Urinary bladder (tissue), 4 donors: ENCODE results near the gene PCNT. TPM values are rescaled to one million over a fixed set of nuclear protein-coding genes. Genes with fewer than 3 reads are reported as not detected.
"Not testable (repeated sequence)": the region's sequence is repeated elsewhere in the genome, so short reads cannot be mapped to it uniquely, and the experiment has no call there.

Source experiments
- DNase-seq: peaks from one replicate; pipeline ENCODE4 v3.0.0-alpha.2; 2015; ENCODE audit errors: extremely low spot score
- H3K27ac ChIP-seq: one replicate; pipeline ENCODE4 v1.5.1; 2013; ENCODE audit warnings: low read depth, mild to moderate bottlenecking, moderate library complexity
- H3K36me3 ChIP-seq: one replicate; pipeline ENCODE4 v1.6.1; 2013; ENCODE audit warnings: mild to moderate bottlenecking, moderate library complexity; ENCODE audit not compliant: insufficient read depth
- H3K4me1 ChIP-seq: one replicate; pipeline ENCODE4 v1.6.1; 2013; ENCODE audit warnings: mild to moderate bottlenecking, moderate library complexity; ENCODE audit not compliant: insufficient read depth
- H3K4me3 ChIP-seq: one replicate; pipeline ENCODE4 v1.5.1; 2013; ENCODE audit warnings: low read depth, low read length
- WGBS: extraction: QIAGEN DNeasy Blood & Tissue Kit; methylation state at CpG from one replicate; pipeline ENCODE4 v1.1.7; 2013; 5-methylcytosine and 5-hydroxymethylcytosine counted together
- polyA plus RNA-seq: library from polyadenylated mRNA; stranded (reverse); fragments of 200-250 nt; gene quantifications from one replicate; pipeline ENCODE4 v1.2.3, GENCODE V29; 2013
- total RNA-seq: library from RNA; depleted of rRNA; stranded (reverse); fragments of >200 nt; gene quantifications from one replicate; pipeline ENCODE4 v1.2.3, GENCODE V29; 2014
- donor health status: healthy with polysubstance abuse.
- donor health status: healthy.

PCNT gene
- total and polyA plus RNA-seq, 2 donors = 15.7 to 22.4 TPM

GRCh38 chr21:46366561-46366960 lies 42.6 kb downstream of the PCNT start:
- H3K36me3 ChIP-seq = peaks cover 6% of the 10 kb centered on the region
- H3K4me1 ChIP-seq = no peaks in the 10 kb centered on the region
- H3K4me3 ChIP-seq = no peak overlapping the region
- H3K27ac ChIP-seq = no peak overlapping the region
- no peak for DNase-seq
- 93% methylated on average over 19 of the region's 19 CpGs for WGBS

GRCh38 chr21:46366966-46367365 lies 43.0 kb downstream of the PCNT start:
- Histone ChIP-seq H3K27ac (no peak overlapping the region), H3K36me3 (peaks cover 6% of the 10 kb centered on the region), H3K4me3 (no peak overlapping the region), H3K4me1 (no peaks in the 10 kb centered on the region)
- whole genome bisulfite sequencing = 97% methylated on average over 20 of the region's 20 CpGs
- no peak for DNase-seq

DNA sequence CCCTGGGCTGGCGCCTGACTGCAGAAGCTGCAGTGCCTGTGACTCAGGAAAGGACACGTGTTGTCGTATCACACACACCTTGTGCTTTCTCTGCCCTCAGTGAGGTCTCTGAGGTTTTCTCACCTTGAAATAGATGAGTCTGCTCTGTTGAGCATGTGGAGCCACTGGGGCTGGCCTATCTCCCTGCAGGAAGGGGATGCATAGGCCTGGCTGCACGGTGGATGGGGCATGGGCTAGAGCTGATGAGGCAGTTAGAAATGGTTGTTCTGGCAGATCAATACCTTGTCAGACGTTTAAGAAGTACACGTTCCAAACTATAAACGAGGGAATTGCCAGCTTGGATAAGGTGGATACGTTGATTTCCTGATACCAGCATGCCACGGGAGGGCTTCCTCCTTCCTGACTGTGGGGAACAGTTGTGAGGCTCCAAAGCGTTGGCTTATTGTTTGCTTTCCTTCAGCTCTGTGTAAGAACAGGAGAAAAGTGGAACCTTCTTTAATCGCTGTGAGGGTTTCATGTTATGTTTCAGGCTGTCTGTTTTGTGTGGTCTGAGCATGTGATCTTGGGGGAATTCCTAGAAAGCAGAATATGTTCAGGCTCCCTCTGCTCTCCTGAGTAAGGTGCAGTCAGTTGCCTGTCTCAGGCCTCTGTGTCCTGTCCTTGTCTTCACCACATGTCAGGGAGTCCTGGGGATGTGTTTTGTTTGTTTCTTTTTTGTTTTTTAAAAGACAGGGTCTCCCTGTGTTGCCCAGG lies 44.8 kb downstream of the PCNT start:
- no peak for DNase-seq
- WGBS = 81% methylated on average over 11 of the region's 11 CpGs
- no peak overlapping the region for H3K4me3 ChIP-seq
- H3K36me3 ChIP-seq = peaks cover 3% of the 10 kb centered on the region
- H3K4me1 ChIP-seq = no peaks in the 10 kb centered on the region
- H3K27ac ChIP-seq = no peak overlapping the region

DNA sequence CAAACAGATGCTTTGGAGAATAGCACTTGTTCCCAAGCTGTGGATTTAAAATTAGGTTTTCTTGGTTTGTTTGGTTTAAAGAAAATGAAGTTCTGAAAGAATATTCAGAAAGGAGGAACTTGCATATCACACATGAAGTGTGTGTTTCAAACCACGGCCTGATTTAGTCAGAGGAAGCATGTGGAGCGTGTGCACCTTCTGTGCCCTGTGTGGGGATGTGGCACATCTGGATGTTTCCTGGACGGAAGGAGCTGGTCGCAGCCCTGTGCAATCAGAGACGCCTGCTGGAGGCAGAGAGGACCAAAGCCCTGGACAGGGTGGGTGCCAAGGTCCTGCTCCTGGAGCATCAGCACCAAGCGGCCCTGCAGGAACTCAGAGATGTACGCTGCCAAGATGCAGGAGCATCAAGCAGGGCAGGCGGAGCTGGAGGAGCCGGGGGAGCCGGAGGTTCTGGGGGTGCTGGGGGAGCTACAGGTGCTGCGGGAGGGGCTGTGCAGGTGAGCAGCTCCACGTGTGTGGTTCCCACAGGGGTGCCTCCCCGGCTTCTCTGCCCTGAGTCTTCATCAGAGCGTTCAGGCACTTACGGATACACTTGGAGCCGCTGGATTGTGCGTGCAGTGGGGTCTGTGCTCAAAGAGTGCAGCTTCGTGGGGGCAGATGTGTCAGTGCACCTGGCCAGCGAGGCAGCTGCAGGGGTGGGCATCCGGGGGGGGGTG lies 45.7 kb downstream of the PCNT start:
- DNase-seq = no peak
- Histone ChIP-seq H3K4me3 (no peak overlapping the region), H3K4me1 (no peaks in the 10 kb centered on the region), H3K36me3 (no peaks in the 10 kb centered on the region), H3K27ac (no peak overlapping the region)
- WGBS = 89% methylated on average over 20 of the region's 20 CpGs

- Histone ChIP-seq H3K36me3 (no peaks in the 10 kb centered on the region), H3K27ac (no peak overlapping the region), H3K4me1 (no peaks in the 10 kb centered on the region), H3K4me3 (no peak overlapping the region)
- DNase-seq = no peak
- WGBS = 95% methylated on average over 16 of the region's 16 CpGs
Observed at GRCh38 chr21:46371204-46372013, 47.5 kb downstream of the PCNT start.

DNA sequence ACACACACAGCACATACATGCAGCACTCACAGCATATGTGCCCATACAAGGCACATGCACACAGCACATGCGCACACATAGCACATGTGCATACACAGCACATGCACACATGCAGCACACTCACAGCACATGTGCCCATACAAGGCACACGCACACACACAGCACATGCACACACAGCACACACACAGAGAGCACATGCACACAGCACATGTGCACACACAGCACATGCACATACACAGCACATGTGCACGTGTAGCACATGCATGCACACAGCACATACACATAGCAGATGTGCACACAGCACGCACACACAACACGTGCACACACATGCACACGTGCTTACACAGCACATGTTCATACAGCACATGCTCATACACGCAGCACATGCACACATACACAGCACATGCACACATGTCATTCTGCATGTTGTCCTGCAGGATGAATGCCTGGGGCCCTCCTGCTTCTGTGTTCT lies 48.1 kb downstream of the PCNT start:
- DNase-seq = no peak
- H3K36me3 ChIP-seq = no peaks in the 10 kb centered on the region
- no peak overlapping the region for H3K4me3 ChIP-seq
- WGBS = 98% methylated on average over 7 of the region's 7 CpGs
- H3K4me1 ChIP-seq = no peaks in the 10 kb centered on the region
- H3K27ac ChIP-seq = no peak overlapping the region

DNA sequence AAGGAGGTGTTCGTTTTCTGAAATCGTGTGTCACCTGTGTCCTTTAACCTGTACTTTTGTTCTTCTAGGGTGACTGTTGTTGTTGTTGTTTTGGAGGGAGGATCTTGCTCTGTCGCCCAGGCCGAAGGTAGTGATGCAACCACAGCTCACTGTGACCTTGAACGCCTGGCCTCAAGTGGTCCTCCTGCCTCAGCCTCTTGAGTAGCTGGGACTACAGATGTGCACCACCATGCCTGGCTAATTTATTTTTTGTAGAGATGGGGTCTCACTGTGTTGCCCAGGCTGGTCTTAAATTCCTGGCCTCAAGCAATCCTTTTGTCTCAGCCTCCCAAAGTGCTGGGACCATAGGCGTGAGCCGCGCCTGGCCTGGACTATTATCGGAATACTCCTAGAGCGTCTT lies 49.0 kb downstream of the PCNT start:
- not testable (repeated sequence) for DNase-seq, H3K4me1 ChIP-seq, H3K27ac ChIP-seq, H3K36me3 ChIP-seq, H3K4me3 ChIP-seq
- WGBS = 95% methylated on average over 10 of the region's 10 CpGs

GRCh38 chr21:46374761-46375389 lies 50.9 kb downstream of the PCNT start:
- Histone ChIP-seq H3K36me3 (no peaks in the 10 kb centered on the region), H3K4me3 (no peak overlapping the region), H3K27ac (no peak overlapping the region), H3K4me1 (no peaks in the 10 kb centered on the region)
- DNase-seq = no peak
- 88% methylated on average over 21 of the region's 21 CpGs for WGBS

DNA sequence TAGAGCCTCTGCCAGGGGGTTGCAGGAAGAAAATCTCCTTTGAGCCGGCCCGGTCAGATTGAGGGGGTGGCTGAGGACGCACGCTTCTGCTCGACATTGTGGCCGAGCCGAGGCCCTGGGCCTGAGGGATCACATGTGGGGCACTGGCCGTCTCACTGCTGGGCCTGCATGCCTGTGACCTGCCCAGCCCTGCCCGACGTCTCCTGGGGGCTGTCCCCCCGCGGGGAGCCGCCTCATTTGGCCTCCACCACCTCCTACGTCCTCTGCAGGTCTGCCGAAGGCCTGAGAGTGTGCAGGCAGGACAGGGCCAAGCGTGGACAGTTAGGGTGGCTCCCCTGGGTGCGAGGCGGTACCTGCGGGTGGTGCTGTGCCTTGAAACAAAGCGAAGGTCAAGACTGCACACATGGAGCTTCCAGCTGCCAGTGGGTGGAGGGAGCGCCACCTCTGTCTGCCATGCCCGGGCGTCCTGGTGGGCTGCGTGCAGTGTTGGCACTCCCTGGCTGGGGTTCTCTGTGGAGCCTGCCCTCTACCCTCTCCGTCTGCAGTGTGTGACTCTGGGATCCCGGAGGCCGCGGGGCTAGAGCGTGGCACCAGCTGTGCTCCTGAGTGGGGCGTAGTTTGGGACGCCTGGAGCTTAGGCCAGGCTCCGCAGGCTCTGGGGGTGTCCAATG lies 51.7 kb downstream of the PCNT start:
- H3K4me3 ChIP-seq = no peak overlapping the region
- 94% methylated on average over 32 of the region's 32 CpGs for WGBS
- no peaks in the 10 kb centered on the region for H3K36me3 ChIP-seq
- no peaks in the 10 kb centered on the region for H3K4me1 ChIP-seq
- no peak for DNase-seq
- H3K27ac ChIP-seq = no peak overlapping the region

GRCh38 chr21:46376231-46376628 lies 52.3 kb downstream of the PCNT start:
- 93% methylated on average over 10 of the region's 10 CpGs for WGBS
- no peak for DNase-seq
- no peaks in the 10 kb centered on the region for H3K4me1 ChIP-seq
- no peaks in the 10 kb centered on the region for H3K36me3 ChIP-seq
- H3K27ac ChIP-seq = no peak overlapping the region
- H3K4me3 ChIP-seq = no peak overlapping the region

- Histone ChIP-seq H3K4me3 (no peak overlapping the region), H3K27ac (no peak overlapping the region), H3K36me3 (no peaks in the 10 kb centered on the region), H3K4me1 (no peaks in the 10 kb centered on the region)
- no peak for DNase-seq
- WGBS = 86% methylated on average over 14 of the region's 14 CpGs
Observed at GRCh38 chr21:46376856-46377453, 53.0 kb downstream of the PCNT start.

DNA sequence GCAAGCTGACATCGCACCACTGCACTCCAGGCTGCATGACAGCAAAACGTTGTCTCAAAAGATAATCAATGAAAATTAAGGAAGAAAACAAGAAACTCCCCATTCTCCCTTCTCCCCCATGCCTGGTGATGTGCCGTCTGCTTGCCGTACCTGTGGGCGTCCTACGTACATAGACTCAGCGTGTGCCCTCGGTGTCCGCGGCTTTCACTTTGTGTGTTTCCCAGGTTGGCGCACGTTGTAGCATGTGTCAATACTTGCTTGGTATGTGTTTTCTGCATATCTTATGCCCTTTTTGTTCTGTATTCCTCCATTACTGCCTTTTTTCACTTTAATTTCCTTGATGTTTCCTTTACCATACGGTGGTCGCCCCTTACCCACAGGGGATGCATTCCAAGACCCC lies 53.8 kb downstream of the PCNT start:
- H3K4me1 ChIP-seq = no peaks in the 10 kb centered on the region
- H3K4me3 ChIP-seq = no peak overlapping the region
- WGBS = 93% methylated on average over 14 of the region's 14 CpGs
- no peaks in the 10 kb centered on the region for H3K36me3 ChIP-seq
- no peak overlapping the region for H3K27ac ChIP-seq
- DNase-seq = no peak

DNA sequence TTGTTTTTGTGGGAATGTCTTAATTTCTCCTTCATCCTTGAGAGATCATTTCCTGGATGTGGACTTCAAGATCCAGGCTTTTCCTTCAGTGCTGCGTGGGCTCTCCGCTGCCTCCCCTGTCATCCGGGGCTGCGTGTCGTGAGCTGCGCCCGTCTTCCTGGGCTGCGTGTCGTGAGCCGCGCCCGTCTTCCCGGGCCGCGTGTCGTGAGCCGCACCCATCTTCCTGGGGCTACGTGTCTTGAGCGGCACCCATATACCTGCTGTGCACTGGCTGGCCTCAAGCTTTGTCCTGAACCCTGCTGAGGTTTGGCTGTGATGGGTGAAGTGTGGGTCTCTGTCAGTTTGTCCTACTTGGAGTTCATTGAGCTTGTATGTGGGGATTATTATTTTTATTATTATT lies 55.1 kb downstream of the PCNT start:
- Histone ChIP-seq H3K36me3 (no peaks in the 10 kb centered on the region), H3K27ac (no peak overlapping the region), H3K4me1 (no peaks in the 10 kb centered on the region), H3K4me3 (no peak overlapping the region)
- WGBS = 96% methylated on average over 19 of the region's 19 CpGs
- DNase-seq = no peak
